ENCODE results near the gene PSME1. TPM values are rescaled to one million over a fixed set of nuclear protein-coding genes. Genes with fewer than 3 reads are reported as not detected.

PSME1 gene
- total and polyA plus RNA-seq, 10 of the 15 experiments (the other 5 are each of a cell fraction or from before 2014, with no cell fraction given) = 250 to 1,378 (median 412) TPM

DNA sequence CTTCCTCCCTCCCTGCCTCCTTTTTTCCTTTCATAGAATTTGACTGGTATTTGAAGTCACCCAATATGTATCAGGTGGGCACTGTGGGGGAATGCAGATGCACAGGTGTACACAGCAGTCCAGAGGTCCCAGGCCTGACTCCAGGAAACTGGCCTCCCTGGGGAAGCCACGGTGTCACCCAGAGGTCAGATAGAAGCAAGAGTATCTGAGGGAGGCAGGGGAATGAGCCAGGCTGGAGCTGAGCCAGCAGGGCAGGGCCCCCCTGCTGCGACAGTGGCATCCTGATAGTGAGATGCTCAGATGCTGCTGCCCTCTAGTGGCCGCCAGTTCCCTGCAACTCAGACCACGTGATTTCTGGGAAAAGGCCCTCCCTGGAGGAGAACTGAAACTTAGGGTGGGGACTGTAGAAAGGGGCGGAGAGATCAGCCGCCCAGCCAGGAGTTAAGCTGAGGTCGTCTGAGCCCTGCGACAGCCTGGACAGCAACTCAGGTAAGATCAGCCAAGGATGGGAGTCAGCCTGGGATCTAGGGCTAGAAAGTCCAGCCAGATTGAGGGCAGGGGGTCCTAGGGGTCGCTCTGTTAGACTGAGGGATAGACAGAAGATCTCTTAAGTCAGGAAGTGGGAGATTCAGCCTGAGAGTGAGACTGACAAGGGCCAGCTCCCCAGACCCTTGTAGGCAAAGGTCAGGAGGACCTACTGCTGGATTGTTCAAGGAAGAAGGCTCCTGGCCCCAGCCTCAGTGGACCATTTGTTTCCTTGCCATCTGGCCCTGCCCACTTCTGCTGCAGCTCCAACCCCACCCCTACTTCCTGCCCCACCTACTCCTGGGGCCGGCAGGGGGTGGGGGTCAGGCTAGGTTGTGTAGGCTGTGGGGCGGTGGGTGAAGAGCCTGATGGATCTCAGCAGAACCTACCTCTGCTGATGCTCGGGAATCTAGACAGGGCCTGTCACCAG lies 25.1 kb downstream of the PSME1 start, which contains the start of gene IRF9:
Gene IRF9 (plus strand): TSS at position 416 of the 955 bp plus-strand sequence. CDS start 880 bp downstream, outside the sequence.
- SMC1A ChIA-PET (ENCODE audit: uncharacterized antibody, unreplicated experiment) = interaction anchor here (0.7 to 4.9 kb wide), 32 partner anchors 10 to 146 kb away, joined by 3 to 54 read pairs (median 5); partner anchors contain the start of genes CHMP4A, CIDEB, DCAF11 and DHRS1
- TF ChIP-seq MXI1 (IDR thresholded peaks at IDR 0.05; ENCODE audit: low read depth, low read length) (peak; percentile 50; the same call in 1 of the 2 replicates), ZBED1 (IDR thresholded peaks at IDR 0.05; ENCODE audit: borderline replicate concordance) (peak; percentile 88), NFYA (IDR thresholded peaks at IDR 0.05; ENCODE audit: borderline replicate concordance, low read depth, low read length) (no peak), POLR2A (IDR thresholded peaks at IDR 0.05; ENCODE audit: low read depth, low read length) (peak; percentile 98), SIN3A (IDR thresholded peaks at IDR 0.05; ENCODE audit: low read depth, low read length) (peak; percentile 63), TCF3 (IDR thresholded peaks at IDR 0.05; ENCODE audit: borderline replicate concordance, insufficient read depth, low read depth, low read length) (peak; percentile 38; the same call in 1 of the 2 replicates), NFYB (IDR thresholded peaks at IDR 0.05; ENCODE audit: insufficient read depth, low read depth, low read length) (no peak), MEF2B (IDR thresholded peaks at IDR 0.05; ENCODE audit: partially characterized antibody, poor library complexity, severe bottlenecking) (peak; percentile 84), RELA (IDR thresholded peaks at IDR 0.05; ENCODE audit: borderline replicate concordance, partially characterized antibody) (peak; percentile 92), MYB (IDR thresholded peaks at IDR 0.05; ENCODE audit: borderline replicate concordance, low read depth, low read length) (no peak), YY1 (IDR thresholded peaks at IDR 0.05; ENCODE audit: low read depth, low read length) (peak; percentile 38), ZZZ3 (IDR thresholded peaks at IDR 0.05; ENCODE audit: control insufficient read depth, insufficient read length, low read depth) (no peak), ESRRA (IDR thresholded peaks at IDR 0.05; ENCODE audit: low read length) (no peak; the same call in 1 of the 2 replicates)
- TF ChIP-seq, protein P1, sequence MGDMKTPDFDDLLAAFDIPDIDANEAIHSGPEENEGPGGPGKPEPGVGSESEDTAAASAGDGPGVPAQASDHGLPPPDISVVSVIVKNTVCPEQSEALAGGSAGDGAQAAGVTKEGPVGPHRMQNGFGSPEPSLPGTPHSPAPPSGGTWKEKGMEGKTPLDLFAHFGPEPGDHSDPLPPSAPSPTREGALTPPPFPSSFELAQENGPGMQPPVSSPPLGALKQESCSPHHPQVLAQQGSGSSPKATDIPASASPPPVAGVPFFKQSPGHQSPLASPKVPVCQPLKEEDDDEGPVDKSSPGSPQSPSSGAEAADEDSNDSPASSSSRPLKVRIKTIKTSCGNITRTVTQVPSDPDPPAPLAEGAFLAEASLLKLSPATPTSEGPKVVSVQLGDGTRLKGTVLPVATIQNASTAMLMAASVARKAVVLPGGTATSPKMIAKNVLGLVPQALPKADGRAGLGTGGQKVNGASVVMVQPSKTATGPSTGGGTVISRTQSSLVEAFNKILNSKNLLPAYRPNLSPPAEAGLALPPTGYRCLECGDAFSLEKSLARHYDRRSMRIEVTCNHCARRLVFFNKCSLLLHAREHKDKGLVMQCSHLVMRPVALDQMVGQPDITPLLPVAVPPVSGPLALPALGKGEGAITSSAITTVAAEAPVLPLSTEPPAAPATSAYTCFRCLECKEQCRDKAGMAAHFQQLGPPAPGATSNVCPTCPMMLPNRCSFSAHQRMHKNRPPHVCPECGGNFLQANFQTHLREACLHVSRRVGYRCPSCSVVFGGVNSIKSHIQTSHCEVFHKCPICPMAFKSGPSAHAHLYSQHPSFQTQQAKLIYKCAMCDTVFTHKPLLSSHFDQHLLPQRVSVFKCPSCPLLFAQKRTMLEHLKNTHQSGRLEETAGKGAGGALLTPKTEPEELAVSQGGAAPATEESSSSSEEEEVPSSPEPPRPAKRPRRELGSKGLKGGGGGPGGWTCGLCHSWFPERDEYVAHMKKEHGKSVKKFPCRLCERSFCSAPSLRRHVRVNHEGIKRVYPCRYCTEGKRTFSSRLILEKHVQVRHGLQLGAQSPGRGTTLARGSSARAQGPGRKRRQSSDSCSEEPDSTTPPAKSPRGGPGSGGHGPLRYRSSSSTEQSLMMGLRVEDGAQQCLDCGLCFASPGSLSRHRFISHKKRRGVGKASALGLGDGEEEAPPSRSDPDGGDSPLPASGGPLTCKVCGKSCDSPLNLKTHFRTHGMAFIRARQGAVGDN (IDR thresholded peaks at IDR 0.05) = no peak; the same call in 1 of the 2 replicates
- TF ChIP-seq, protein P2, sequence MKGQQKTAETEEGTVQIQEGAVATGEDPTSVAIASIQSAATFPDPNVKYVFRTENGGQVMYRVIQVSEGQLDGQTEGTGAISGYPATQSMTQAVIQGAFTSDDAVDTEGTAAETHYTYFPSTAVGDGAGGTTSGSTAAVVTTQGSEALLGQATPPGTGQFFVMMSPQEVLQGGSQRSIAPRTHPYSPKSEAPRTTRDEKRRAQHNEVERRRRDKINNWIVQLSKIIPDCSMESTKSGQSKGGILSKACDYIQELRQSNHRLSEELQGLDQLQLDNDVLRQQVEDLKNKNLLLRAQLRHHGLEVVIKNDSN (IDR thresholded peaks at IDR 0.05; ENCODE audit: borderline replicate concordance, extremely low read length, insufficient read depth, low read depth, low read length) = peak; percentile 95

More for the DNA sequence above, 25.1 kb downstream of the PSME1 start, which contains the start of gene IRF9:
- ChIA-PET POLR2A (interaction anchor here (0.8 to 4.8 kb wide), 27 partner anchors 9 to 138 kb away, joined by 3 to 99 read pairs (median 8); partner anchors contain the start of genes CHMP4A, DCAF11, DHRS1 and EMC9), RAD21 (ENCODE audit: unreplicated experiment) (interaction anchor here (0.6 to 4.5 kb wide), 30 partner anchors 10 to 270 kb away, joined by 3 to 60 read pairs (median 8); partner anchors contain the start of genes CHMP4A, CIDEB, DCAF11 and EMC9), CTCF (interaction anchor here (0.8 to 4.2 kb wide), 39 partner anchors 9 to 529 kb away, joined by 3 to 63 read pairs (median 5); partner anchors contain the start of genes CARMIL3, CHMP4A, CIDEB and DCAF11)
- peak; percentile 97 for FAIRE-seq
- intact Hi-C loops (cut with micrococcal nuclease; ENCODE audit: unreplicated experiment) (loop anchor here (1.0 kb wide), 6 partner anchors 14 to 147 kb away; partner anchors contain the start of genes CHMP4A, DCAF11, NRL and RNF31), in situ Hi-C loops (cut with MboI) (no loop called here)
- H3K27ac ChIP-seq (ENCODE audit: control insufficient read depth, insufficient read depth) = peak within 1 kb of the TSS; percentile 96
- WGBS (ENCODE audit: insufficient coverage, insufficient replicate concordance, low lambda C conversion rate, missing lambda C conversion rate) = 0% methylated on average over 12 of the region's 12 CpGs
- no peaks in the 10 kb centered on the region for H3K9me3 ChIP-seq (replicated peaks; ENCODE audit: control insufficient read depth, insufficient read depth, low read length)
- no peaks in the 10 kb centered on the region for H4K20me1 ChIP-seq (ENCODE audit: control insufficient read depth, insufficient read depth)
- DNase-seq (ENCODE audit: low read depth, low spot score) = peak; percentile 98
- H3K27me3 ChIP-seq (replicated peaks in 1 of 2; ENCODE audit: control insufficient read depth in 2 of 2, insufficient read depth in 2 of 2, low read length in 1 of 2) = no peaks in the 10 kb centered on the region
- peak within 1 kb of the TSS; percentile 83 for H3K9ac ChIP-seq (ENCODE audit: control insufficient read depth, insufficient read depth, low read length)
- H2AFZ ChIP-seq (ENCODE audit: control insufficient read depth, low read depth, low read length) = peak within 1 kb of the TSS; percentile 14
- peak; percentile 91 for ATAC-seq
- H3K4me2 ChIP-seq (ENCODE audit: control insufficient read depth, insufficient read depth) = peak within 1 kb of the TSS; percentile 90
- H3K79me2 ChIP-seq (ENCODE audit: control insufficient read depth, insufficient read depth, low read length) = peaks cover 43% of the 10 kb centered on the region
- peak within 1 kb of the TSS; percentile 99 for H3K4me3 ChIP-seq
- BruUV-seq (replicated peaks) = no TSS peak
- peaks cover 38% of the 10 kb centered on the region for H3K4me1 ChIP-seq (ENCODE audit: control insufficient read depth, insufficient read depth, low read length)
- peaks cover 42 to 50% of the 10 kb centered on the region in 2 experiments for H3K36me3 ChIP-seq (ENCODE audit: control insufficient read depth in 2 of 2, insufficient read depth in 2 of 2, low read length in 1 of 2)
